Ovary (tissue), 3 donors: Measurements from ENCODE around the gene POLA2.

ENCODE experiments used
- CTCF ChIP-seq, 3 donors: fragments of 450-650 bp in 2 of 3; fragments of 200-600 bp in 1 of 3; IDR thresholded peaks; one replicate each; pipeline versions ENCODE4 v1.5.1 to v1.8.0; 2016 to 2022; ENCODE audit warnings: antibody characterized with exemption in 3 of 3, mild to moderate bottlenecking in 1 of 3
- EP300 ChIP-seq: sonication (generic); formaldehyde crosslinking; IDR thresholded peaks from one replicate; pipeline ENCODE4 v1.6.1; 2017; ENCODE audit warnings: antibody characterized with exemption
- POLR2A ChIP-seq: fragments of 450-650 bp; IDR thresholded peaks from one replicate; pipeline ENCODE4 v1.6.1; 2017; ENCODE audit warnings: antibody characterized with exemption, mild to moderate bottlenecking, moderate library complexity
- donor health status: DM: no; HTN: no; CAD: no.

- TF ChIP-seq CTCF (IDR thresholded peaks at IDR 0.05) (no peak), POLR2A (peak; percentile 94), EP300 (no peak)
Measured at GRCh38 chr11:65261591-65262380, at the start of gene POLA2.
